ENCODE results near the gene YY1AP1. TPM values are rescaled to one million over a fixed set of nuclear protein-coding genes. Genes with fewer than 3 reads are reported as not detected.
"Not testable (repeated sequence)": the region's sequence is repeated elsewhere in the genome, so short reads cannot be mapped to it uniquely, and the experiment has no call there.

YY1AP1 gene
- total and polyA plus RNA-seq, 2 donors from 2014 or later: 33.4 to 67.1 TPM

GRCh38 chr1:155636397-155637153 is 52.0 kb downstream of the YY1AP1 start:
- DNase-seq: no peak
- no peak overlapping the region for H3K27ac ChIP-seq (ENCODE audit: low read depth in 2 of 2, low read length in 2 of 2)
- H3K9me3 ChIP-seq (ENCODE audit: control insufficient read depth in 2 of 3, insufficient read depth in 1 of 3, low read length in 3 of 3): peaks cover 0 to 2% (median 0%) of the 10 kb centered on the region in 3 donors
- no peak overlapping the region for H3K9ac ChIP-seq (ENCODE audit: low read length in 3 of 3)
- H3K4me3 ChIP-seq (ENCODE audit: low read length in 3 of 3): peak overlapping the region in 1 of 3 donors; percentile 60
- no peak for TF ChIP-seq CTCF (IDR thresholded peaks at IDR 0.05; ENCODE audit: borderline replicate concordance, extremely low read depth, insufficient read depth)
- H3K27me3 ChIP-seq (ENCODE audit: control insufficient read depth, insufficient read depth, low read length): no peaks in the 10 kb centered on the region
- no peaks in the 10 kb centered on the region for H3K36me3 ChIP-seq (ENCODE audit: control insufficient read depth in 2 of 3, insufficient read depth in 3 of 3, low read length in 3 of 3)
- H3K4me1 ChIP-seq (ENCODE audit: control insufficient read depth in 2 of 3, insufficient read depth in 2 of 3, low read depth in 1 of 3, low read length in 3 of 3): peaks cover 0 to 4% (median 0%) of the 10 kb centered on the region in 3 donors
- no peak for FAIRE-seq
- intact Hi-C loops (cut with DNase I): no loop called here

GRCh38 chr1:155626428-155626827 is 62.1 kb downstream of the YY1AP1 start:
- H3K27ac ChIP-seq (ENCODE audit: low read depth in 2 of 2, low read length in 2 of 2); H3K27me3 ChIP-seq (ENCODE audit: control insufficient read depth, insufficient read depth, low read length); H3K9ac ChIP-seq (ENCODE audit: low read length in 3 of 3); intact Hi-C loops (cut with DNase I); DNase-seq; H3K9me3 ChIP-seq (ENCODE audit: control insufficient read depth in 2 of 3, insufficient read depth in 1 of 3, low read length in 3 of 3); H3K4me1 ChIP-seq (ENCODE audit: control insufficient read depth in 2 of 3, insufficient read depth in 2 of 3, low read depth in 1 of 3, low read length in 3 of 3); FAIRE-seq; H3K36me3 ChIP-seq (ENCODE audit: control insufficient read depth in 2 of 3, insufficient read depth in 3 of 3, low read length in 3 of 3); H3K4me3 ChIP-seq (ENCODE audit: low read length in 3 of 3): not testable (repeated sequence)

GRCh38 chr1:155623357-155623756 is 65.2 kb downstream of the YY1AP1 start:
- Histone ChIP-seq H3K9me3 (ENCODE audit: control insufficient read depth in 2 of 3, insufficient read depth in 1 of 3, low read length in 3 of 3) (no peaks in the 10 kb centered on the region), H3K4me1 (ENCODE audit: control insufficient read depth in 2 of 3, insufficient read depth in 2 of 3, low read depth in 1 of 3, low read length in 3 of 3) (peaks cover 0 to 8% (median 0%) of the 10 kb centered on the region in 3 donors), H3K27me3 (ENCODE audit: control insufficient read depth, insufficient read depth, low read length) (no peaks in the 10 kb centered on the region), H3K4me3 (ENCODE audit: low read length in 3 of 3) (no peak overlapping the region), H3K27ac (ENCODE audit: low read depth in 2 of 2, low read length in 2 of 2) (peak overlapping the region in 1 of 2 donors; percentile 34), H3K9ac (ENCODE audit: low read length in 3 of 3) (no peak overlapping the region), H3K36me3 (ENCODE audit: control insufficient read depth in 2 of 3, insufficient read depth in 3 of 3, low read length in 3 of 3) (no peaks in the 10 kb centered on the region)
- no peak for TF ChIP-seq CTCF (IDR thresholded peaks at IDR 0.05; ENCODE audit: borderline replicate concordance, extremely low read depth, insufficient read depth)
- no peak for DNase-seq
- intact Hi-C loops (cut with DNase I): no loop called here
- FAIRE-seq: no peak

- no peak overlapping the region for H3K4me3 ChIP-seq (ENCODE audit: low read length in 3 of 3)
- no peak overlapping the region for H3K9ac ChIP-seq (ENCODE audit: low read length in 3 of 3)
- no peak for TF ChIP-seq CTCF (IDR thresholded peaks at IDR 0.05; ENCODE audit: borderline replicate concordance, extremely low read depth, insufficient read depth)
- no peaks in the 10 kb centered on the region for H3K27me3 ChIP-seq (ENCODE audit: control insufficient read depth, insufficient read depth, low read length)
- no peak for DNase-seq
- intact Hi-C loops (cut with DNase I): no loop called here
- no peak overlapping the region for H3K27ac ChIP-seq (ENCODE audit: low read depth in 2 of 2, low read length in 2 of 2)
- H3K36me3 ChIP-seq (ENCODE audit: control insufficient read depth in 2 of 3, insufficient read depth in 3 of 3, low read length in 3 of 3): no peaks in the 10 kb centered on the region
- peaks cover 0 to 8% (median 0%) of the 10 kb centered on the region in 3 donors for H3K4me1 ChIP-seq (ENCODE audit: control insufficient read depth in 2 of 3, insufficient read depth in 2 of 3, low read depth in 1 of 3, low read length in 3 of 3)
- FAIRE-seq: no peak
- H3K9me3 ChIP-seq (ENCODE audit: control insufficient read depth in 2 of 3, insufficient read depth in 1 of 3, low read length in 3 of 3): no peaks in the 10 kb centered on the region
Observed at GRCh38 chr1:155622191-155622590, 66.4 kb downstream of the YY1AP1 start.

- H3K9ac ChIP-seq (ENCODE audit: low read length in 3 of 3); FAIRE-seq; H3K9me3 ChIP-seq (ENCODE audit: control insufficient read depth in 2 of 3, insufficient read depth in 1 of 3, low read length in 3 of 3); intact Hi-C loops (cut with DNase I); DNase-seq; H3K4me3 ChIP-seq (ENCODE audit: low read length in 3 of 3); H3K27me3 ChIP-seq (ENCODE audit: control insufficient read depth, insufficient read depth, low read length); H3K27ac ChIP-seq (ENCODE audit: low read depth in 2 of 2, low read length in 2 of 2); H3K4me1 ChIP-seq (ENCODE audit: control insufficient read depth in 2 of 3, insufficient read depth in 2 of 3, low read depth in 1 of 3, low read length in 3 of 3): not testable (repeated sequence)
- peaks cover 0 to 10% (median 2%) of the 10 kb centered on the region in 3 donors for H3K36me3 ChIP-seq (ENCODE audit: control insufficient read depth in 2 of 3, insufficient read depth in 3 of 3, low read length in 3 of 3)
Observed at GRCh38 chr1:155613226-155613625, 75.3 kb downstream of the YY1AP1 start.

GRCh38 chr1:155610257-155610647 is 78.3 kb downstream of the YY1AP1 start:
- Histone ChIP-seq H3K4me3 (ENCODE audit: low read length in 3 of 3) (peak overlapping the region in 2 of 3 donors; percentile 44 to 84), H3K36me3 (ENCODE audit: control insufficient read depth in 2 of 3, insufficient read depth in 3 of 3, low read length in 3 of 3) (peaks cover 0 to 10% (median 2%) of the 10 kb centered on the region in 3 donors)
- H3K27me3 ChIP-seq (ENCODE audit: control insufficient read depth, insufficient read depth, low read length); FAIRE-seq; H3K9ac ChIP-seq (ENCODE audit: low read length in 3 of 3); H3K27ac ChIP-seq (ENCODE audit: low read depth in 2 of 2, low read length in 2 of 2); H3K9me3 ChIP-seq (ENCODE audit: control insufficient read depth in 2 of 3, insufficient read depth in 1 of 3, low read length in 3 of 3); intact Hi-C loops (cut with DNase I); H3K4me1 ChIP-seq (ENCODE audit: control insufficient read depth in 2 of 3, insufficient read depth in 2 of 3, low read depth in 1 of 3, low read length in 3 of 3); DNase-seq: not testable (repeated sequence)

Data from kidney (tissue), 14 donors.